ENCODE data around the gene TMPRSS11A. TPM values are rescaled to one million over a fixed set of nuclear protein-coding genes. Genes with fewer than 3 reads are reported as not detected.

Gene TMPRSS11A, protein sequence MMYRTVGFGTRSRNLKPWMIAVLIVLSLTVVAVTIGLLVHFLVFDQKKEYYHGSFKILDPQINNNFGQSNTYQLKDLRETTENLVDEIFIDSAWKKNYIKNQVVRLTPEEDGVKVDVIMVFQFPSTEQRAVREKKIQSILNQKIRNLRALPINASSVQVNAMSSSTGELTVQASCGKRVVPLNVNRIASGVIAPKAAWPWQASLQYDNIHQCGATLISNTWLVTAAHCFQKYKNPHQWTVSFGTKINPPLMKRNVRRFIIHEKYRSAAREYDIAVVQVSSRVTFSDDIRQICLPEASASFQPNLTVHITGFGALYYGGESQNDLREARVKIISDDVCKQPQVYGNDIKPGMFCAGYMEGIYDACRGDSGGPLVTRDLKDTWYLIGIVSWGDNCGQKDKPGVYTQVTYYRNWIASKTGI
- total RNA-seq (2022; extraction: Qiagen RNA extraction; ENCODE audit: low read depth): not detected in 5 replicates

DNA sequence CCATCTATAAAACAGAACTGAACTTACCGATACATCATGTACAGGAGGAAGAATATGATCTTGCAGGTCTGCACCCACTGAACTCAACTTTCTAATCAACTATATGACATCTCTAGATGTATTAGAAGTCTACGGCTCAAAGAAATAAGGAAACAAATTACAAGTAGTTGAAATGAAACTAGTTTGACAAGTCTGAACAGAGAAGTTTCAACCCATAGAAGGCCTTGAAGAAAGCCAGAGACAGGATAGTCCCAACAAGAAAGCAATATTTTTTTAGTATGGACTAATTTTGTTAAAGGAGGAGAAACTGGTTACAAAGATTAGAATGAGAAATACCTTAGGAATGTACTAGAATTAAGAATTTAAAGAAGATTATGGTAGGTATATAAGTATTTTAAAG lies at the start of gene TMPRSS11A:
TMPRSS11A (minus strand) TSS at position 138 of the 400 bp plus-strand sequence; CDS start at position 38, 100 bp downstream.

DNA sequence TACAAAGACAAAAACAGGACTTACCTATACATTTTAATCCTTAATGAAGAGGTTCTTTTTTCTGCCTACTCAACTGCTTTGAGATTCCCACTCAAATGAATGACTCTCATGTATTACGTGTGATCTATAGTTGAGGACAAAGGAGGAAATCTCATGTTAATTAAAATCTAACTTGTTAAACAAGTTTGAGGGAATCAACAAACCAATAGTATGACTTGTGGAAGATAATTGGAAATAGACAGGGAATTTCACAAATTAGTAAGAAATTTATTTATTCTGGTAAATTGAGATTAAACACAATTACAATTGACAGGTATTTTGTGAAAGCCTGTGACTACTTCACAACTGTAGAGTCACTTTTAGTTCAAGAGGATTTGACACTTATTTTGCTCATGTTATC lies 79.4 kb downstream of the TMPRSS11A start, which contains the start of gene TMPRSS11D:
TMPRSS11D (minus strand) TSS at position 101 of the 400 bp plus-strand sequence; CDS start at position 32, 69 bp downstream.

Other genes with a start within 250 kb of the TMPRSS11A start
- not detected in 5 replicates for gene GNRHR, start 209.1 kb downstream of the TMPRSS11A start, total RNA-seq (2022; extraction: Qiagen RNA extraction; ENCODE audit: low read depth)
- not detected in 5 replicates for gene TMPRSS11D, start 79.5 kb downstream of the TMPRSS11A start, total RNA-seq (2022; extraction: Qiagen RNA extraction; ENCODE audit: low read depth)
- not detected in 5 replicates for gene TMPRSS11F, start 166.4 kb upstream of the TMPRSS11A start, total RNA-seq (2022; extraction: Qiagen RNA extraction; ENCODE audit: low read depth)